ENCODE data around the gene PHF21A. TPM values are rescaled to one million over a fixed set of nuclear protein-coding genes. Genes with fewer than 3 reads are reported as not detected.

Gene PHF21A
- total and polyA plus RNA-seq, 4 donors, result 32.1 to 52.2 (median 41.5) TPM

DNA sequence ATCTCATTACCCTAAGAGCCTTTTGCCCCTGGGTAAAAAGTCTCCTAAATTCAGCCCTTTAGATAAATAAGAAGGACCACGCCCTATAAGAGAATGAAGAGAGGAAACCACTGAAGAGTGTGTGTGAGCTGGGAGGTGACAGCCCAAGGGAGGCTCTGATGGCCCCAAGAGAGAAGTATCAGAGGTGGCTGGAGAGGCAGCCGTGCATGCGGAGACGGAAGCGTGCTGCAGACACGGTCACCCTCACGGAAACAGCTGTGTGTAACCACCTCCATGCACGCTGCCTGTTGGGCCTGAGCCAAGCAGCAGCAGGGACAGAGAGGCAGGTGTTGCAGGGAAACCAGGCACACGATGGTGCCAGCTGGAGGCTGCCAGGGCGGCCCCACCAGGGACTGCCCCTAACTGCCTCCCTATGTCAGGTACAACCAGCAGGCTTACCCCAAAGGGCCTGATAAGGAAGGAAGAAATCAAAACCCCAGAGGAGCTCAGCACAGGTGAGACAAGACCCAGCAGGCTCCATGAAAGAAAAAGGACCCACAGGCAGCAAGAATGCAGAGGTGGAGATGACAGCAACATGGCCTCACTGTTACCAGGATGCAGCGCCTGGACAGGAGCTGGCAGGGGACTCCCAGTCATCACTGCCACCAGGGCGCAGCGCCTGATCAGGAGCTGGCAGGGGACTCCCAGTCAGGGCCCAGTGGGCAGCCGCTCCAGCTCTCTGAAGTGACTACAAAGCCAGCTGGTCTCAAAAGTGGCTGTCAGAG, 191.0 kb downstream of the PHF21A start:
- WGBS (ENCODE audit: insufficient coverage), result 65% methylated on average over 13 of the region's 14 CpGs
- Histone ChIP-seq H3K27ac (ENCODE audit: low read depth, low read length) (no peak overlapping the region), H3K4me3 (ENCODE audit: low read depth, low read length) (no peak overlapping the region), H3K4me1 (ENCODE audit: control insufficient read depth, insufficient read depth, low read length) (peaks cover 34% of the 10 kb centered on the region), H3K9me3 (ENCODE audit: control insufficient read depth, insufficient read depth, low read length) (no peaks in the 10 kb centered on the region), H3K36me3 (ENCODE audit: control insufficient read depth, insufficient read depth, low read length) (peaks cover 63% of the 10 kb centered on the region), H3K27me3 (ENCODE audit: control insufficient read depth, insufficient read depth, low read length) (no peaks in the 10 kb centered on the region)
- DNase-seq (ENCODE audit: low read depth in 4 of 6, low spot score in 6 of 6), result peak in 1 of 6 donors; percentile 46

DNA sequence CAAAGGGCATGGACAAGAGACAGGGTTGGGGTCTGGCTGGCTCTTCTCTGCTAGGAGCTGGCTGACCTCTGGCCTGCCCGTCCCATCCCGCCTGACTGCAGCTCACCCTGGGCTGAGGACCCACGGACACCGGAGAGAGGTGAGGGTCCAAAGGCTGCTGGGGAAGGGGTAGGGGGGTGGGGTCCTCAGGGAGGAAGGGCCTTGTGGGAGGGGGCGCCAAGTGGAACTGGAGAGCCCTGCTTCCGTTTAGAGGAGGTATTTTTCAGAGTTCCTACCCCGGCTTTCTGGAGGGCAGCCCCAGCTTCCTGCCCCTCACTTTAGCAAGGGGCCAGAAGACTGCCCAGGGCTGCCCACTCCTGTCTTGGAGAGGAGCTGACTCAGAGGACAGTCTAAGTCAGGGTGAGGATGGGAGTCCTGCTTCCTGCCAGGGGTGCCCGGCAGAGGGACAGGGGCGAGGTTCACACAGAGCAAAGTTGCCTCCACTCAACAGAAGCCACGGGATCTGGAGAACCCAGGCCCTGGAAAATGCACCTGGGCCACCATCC, 191.7 kb downstream of the PHF21A start:
- Histone ChIP-seq H3K9me3 (ENCODE audit: control insufficient read depth, insufficient read depth, low read length) (no peaks in the 10 kb centered on the region), H3K36me3 (ENCODE audit: control insufficient read depth, insufficient read depth, low read length) (peaks cover 56% of the 10 kb centered on the region), H3K4me3 (ENCODE audit: low read depth, low read length) (no peak overlapping the region), H3K27me3 (ENCODE audit: control insufficient read depth, insufficient read depth, low read length) (peaks cover 2% of the 10 kb centered on the region), H3K4me1 (ENCODE audit: control insufficient read depth, insufficient read depth, low read length) (peaks cover 34% of the 10 kb centered on the region), H3K27ac (ENCODE audit: low read depth, low read length) (no peak overlapping the region)
- WGBS (ENCODE audit: insufficient coverage), result 88% methylated on average over 5 of the region's 10 CpGs
- no peak for DNase-seq (ENCODE audit: low read depth in 4 of 6, low spot score in 6 of 6)

DNA sequence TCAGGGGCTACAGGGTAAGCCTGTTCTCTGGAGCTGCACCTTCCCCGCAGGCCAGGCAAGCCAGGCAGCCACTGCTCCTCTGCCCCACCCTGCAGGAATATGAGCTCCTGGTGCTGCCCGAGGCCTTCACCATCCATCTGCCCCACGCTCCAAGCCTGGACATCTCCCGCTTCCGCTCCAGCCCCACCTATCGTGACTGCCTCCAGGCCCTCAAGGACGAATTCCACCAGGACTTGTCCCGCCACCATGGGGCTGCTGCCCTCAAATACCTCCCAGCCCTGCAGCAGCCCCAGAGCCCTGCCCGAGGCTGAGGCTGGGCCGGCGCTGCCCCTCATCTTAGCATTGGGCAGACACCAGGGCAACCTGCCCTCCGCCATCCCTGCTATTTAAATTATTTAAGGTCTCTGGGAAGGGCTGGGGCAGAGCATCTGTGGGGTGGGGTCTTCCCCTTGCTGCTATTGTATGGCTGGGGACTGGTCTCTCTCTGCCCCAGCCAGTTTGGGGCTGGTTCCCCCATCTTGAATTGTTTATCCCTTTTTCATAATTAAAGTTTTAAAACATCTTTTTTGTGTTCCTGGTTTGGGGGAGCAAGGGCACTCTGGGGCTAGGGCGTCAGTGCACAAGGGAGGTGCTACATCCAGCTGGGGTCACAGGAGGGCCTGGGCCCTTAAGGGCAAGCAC, 192.6 kb downstream of the PHF21A start:
- peaks cover 10% of the 10 kb centered on the region for H3K27me3 ChIP-seq (ENCODE audit: control insufficient read depth, insufficient read depth, low read length)
- no peak for DNase-seq (ENCODE audit: low read depth in 4 of 6, low spot score in 6 of 6)
- no peak overlapping the region for H3K4me3 ChIP-seq (ENCODE audit: low read depth, low read length)
- H3K9me3 ChIP-seq (ENCODE audit: control insufficient read depth, insufficient read depth, low read length), result no peaks in the 10 kb centered on the region
- peaks cover 28% of the 10 kb centered on the region for H3K4me1 ChIP-seq (ENCODE audit: control insufficient read depth, insufficient read depth, low read length)
- WGBS (ENCODE audit: insufficient coverage), result 91% methylated on average over 11 of the region's 13 CpGs
- H3K36me3 ChIP-seq (ENCODE audit: control insufficient read depth, insufficient read depth, low read length), result peaks cover 47% of the 10 kb centered on the region
- no peak overlapping the region for H3K27ac ChIP-seq (ENCODE audit: low read depth, low read length)

DNA sequence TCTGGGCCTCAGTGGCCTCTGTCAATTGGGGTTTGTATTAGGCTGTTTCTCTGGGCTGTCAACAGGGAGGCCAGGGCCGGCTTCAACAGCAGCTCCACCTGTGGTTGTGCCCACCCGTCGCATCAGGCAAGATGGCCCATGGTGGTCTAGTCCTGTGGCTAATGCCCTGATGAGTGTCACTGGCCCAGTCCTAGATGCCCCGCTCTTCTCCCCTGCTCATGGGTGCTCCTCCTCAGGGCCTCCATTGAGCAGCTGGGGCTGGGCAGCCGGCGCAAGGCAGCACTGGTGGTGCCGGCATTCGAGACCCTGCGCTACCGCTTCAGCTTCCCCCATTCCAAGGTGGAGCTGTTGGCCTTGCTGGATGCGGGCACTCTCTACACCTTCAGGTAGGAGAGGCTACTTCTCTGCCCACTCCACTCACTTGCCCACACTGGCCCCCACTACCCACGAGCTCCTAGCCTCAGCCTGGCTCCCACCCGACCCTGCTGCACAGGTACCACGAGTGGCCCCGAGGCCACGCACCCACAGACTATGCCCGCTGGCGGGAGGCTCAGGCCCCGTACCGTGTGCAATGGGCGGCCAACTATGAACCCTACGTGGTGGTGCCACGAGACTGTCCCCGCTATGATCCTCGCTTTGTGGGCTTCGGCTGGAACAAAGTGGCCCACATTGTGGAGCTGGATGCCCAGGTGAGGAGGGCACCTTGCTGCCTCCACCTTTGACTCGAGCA, 193.4 kb downstream of the PHF21A start:
- Histone ChIP-seq H3K9me3 (ENCODE audit: control insufficient read depth, insufficient read depth, low read length) (no peaks in the 10 kb centered on the region), H3K4me3 (ENCODE audit: low read depth, low read length) (no peak overlapping the region), H3K27ac (ENCODE audit: low read depth, low read length) (no peak overlapping the region), H3K36me3 (ENCODE audit: control insufficient read depth, insufficient read depth, low read length) (peaks cover 47% of the 10 kb centered on the region), H3K4me1 (ENCODE audit: control insufficient read depth, insufficient read depth, low read length) (peaks cover 26% of the 10 kb centered on the region), H3K27me3 (ENCODE audit: control insufficient read depth, insufficient read depth, low read length) (peaks cover 16% of the 10 kb centered on the region)
- WGBS (ENCODE audit: insufficient coverage), result 94% methylated on average over 24 of the region's 27 CpGs
- DNase-seq (ENCODE audit: low read depth in 4 of 6, low spot score in 6 of 6), result no peak

DNA sequence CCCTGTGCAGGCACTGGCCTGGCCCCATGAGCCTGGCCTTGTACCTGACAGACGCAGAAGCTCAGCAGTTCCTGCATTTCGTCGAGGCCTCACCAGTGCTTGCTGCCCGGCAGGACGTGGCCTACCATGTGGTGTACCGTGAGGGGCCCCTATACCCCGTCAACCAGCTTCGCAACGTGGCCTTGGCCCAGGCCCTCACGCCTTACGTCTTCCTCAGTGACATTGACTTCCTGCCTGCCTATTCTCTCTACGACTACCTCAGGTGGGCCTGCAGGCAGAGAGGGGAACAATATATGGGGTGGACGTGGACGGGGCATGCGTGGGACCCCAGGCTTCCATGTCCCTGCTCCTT, 193.9 kb downstream of the PHF21A start:
- Histone ChIP-seq H3K27ac (ENCODE audit: low read depth, low read length) (no peak overlapping the region), H3K4me1 (ENCODE audit: control insufficient read depth, insufficient read depth, low read length) (peaks cover 29% of the 10 kb centered on the region), H3K9me3 (ENCODE audit: control insufficient read depth, insufficient read depth, low read length) (no peaks in the 10 kb centered on the region), H3K36me3 (ENCODE audit: control insufficient read depth, insufficient read depth, low read length) (peaks cover 46% of the 10 kb centered on the region), H3K27me3 (ENCODE audit: control insufficient read depth, insufficient read depth, low read length) (peaks cover 17% of the 10 kb centered on the region), H3K4me3 (ENCODE audit: low read depth, low read length) (no peak overlapping the region)
- WGBS (ENCODE audit: insufficient coverage), result 71% methylated on average over 12 of the region's 15 CpGs
- no peak for DNase-seq (ENCODE audit: low read depth in 4 of 6, low spot score in 6 of 6)

DNA sequence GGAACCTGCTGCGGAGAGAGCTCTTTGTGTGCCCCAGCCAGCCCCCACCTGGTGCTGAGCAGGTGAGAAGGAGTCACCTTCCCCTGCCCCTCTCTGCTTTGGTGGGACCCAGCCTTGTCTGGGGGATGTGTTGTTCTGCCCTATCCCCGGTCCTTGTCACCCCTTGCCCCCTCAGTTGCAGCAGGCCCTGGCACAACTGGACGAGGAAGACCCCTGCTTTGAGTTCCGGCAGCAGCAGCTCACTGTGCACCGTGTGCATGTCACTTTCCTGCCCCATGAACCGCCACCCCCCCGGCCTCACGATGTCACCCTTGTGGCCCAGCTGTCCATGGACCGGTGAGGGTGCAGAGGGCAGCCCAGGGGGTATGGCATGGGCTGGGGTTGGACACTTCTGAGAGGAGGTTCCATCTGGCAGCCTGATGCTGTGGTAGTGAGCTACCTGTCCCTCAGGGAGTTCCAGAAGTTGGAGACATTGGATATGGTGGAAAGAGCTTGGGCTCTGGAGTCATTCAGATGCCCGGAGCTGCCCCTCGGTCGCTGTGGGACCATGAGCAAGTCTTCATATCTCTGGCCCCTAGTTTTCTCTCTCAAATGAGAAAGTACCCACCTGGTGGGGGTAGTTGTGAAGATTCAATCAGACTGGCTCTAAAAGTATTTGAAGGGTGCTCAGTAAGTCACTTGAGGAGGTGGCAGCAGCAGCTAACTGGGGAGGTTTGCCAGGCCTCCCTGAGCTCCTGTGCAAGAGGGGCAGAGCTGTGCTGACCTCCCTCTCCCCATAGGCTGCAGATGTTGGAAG, 194.5 kb downstream of the PHF21A start:
- Histone ChIP-seq H3K27me3 (ENCODE audit: control insufficient read depth, insufficient read depth, low read length) (peaks cover 23% of the 10 kb centered on the region), H3K9me3 (ENCODE audit: control insufficient read depth, insufficient read depth, low read length) (no peaks in the 10 kb centered on the region), H3K36me3 (ENCODE audit: control insufficient read depth, insufficient read depth, low read length) (peaks cover 40% of the 10 kb centered on the region), H3K27ac (ENCODE audit: low read depth, low read length) (no peak overlapping the region), H3K4me1 (ENCODE audit: control insufficient read depth, insufficient read depth, low read length) (peaks cover 34% of the 10 kb centered on the region), H3K4me3 (ENCODE audit: low read depth, low read length) (no peak overlapping the region)
- DNase-seq (ENCODE audit: low read depth in 4 of 6, low spot score in 6 of 6), result no peak
- 91% methylated on average over 7 of the region's 12 CpGs for WGBS (ENCODE audit: insufficient coverage)

DNA sequence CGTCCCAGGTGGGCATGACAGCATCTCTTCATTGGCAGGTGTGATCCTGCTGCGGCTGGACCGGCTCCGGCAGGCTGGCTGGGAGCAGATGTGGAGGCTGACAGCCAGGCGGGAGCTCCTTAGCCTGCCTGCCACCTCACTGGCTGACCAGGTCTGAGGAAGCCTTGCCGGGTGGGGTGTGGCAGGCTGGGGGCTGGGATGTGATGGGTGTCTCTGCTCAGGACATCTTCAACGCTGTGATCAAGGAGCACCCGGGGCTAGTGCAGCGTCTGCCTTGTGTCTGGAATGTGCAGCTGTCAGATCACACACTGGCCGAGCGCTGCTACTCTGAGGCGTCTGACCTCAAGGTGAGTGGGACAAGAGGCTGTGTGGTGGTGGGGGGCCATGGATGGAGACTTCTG, 195.3 kb downstream of the PHF21A start:
- H3K36me3 ChIP-seq (ENCODE audit: control insufficient read depth, insufficient read depth, low read length), result peaks cover 35% of the 10 kb centered on the region
- H3K4me3 ChIP-seq (ENCODE audit: low read depth, low read length), result no peak overlapping the region
- H3K27me3 ChIP-seq (ENCODE audit: control insufficient read depth, insufficient read depth, low read length), result peaks cover 29% of the 10 kb centered on the region
- H3K9me3 ChIP-seq (ENCODE audit: control insufficient read depth, insufficient read depth, low read length), result no peaks in the 10 kb centered on the region
- no peak for DNase-seq (ENCODE audit: low read depth in 4 of 6, low spot score in 6 of 6)
- peaks cover 33% of the 10 kb centered on the region for H3K4me1 ChIP-seq (ENCODE audit: control insufficient read depth, insufficient read depth, low read length)
- 81% methylated on average over 12 of the region's 12 CpGs for WGBS (ENCODE audit: insufficient coverage)
- no peak overlapping the region for H3K27ac ChIP-seq (ENCODE audit: low read depth, low read length)

DNA sequence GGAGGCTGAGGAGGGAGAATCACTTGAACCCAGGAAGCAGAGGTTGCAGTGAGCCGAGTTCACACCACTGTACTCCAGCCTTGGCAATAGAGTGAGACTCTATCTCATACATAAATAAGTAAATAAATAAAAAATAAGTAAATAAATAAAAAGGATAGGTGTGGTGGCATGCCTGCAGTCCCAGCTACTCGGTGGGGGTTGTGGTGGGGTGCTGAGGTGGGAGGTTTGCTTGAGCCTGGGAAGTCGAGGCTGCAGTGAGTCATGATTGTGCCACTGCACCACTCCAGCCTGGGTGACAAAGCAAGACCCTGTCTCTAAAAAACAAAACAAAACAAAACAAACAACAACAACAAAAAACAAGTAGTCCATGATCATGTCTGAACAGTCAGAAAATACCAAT, 195.7 kb downstream of the PHF21A start:
- DNase-seq (ENCODE audit: low read depth in 4 of 6, low spot score in 6 of 6), result no peak
- peaks cover 32% of the 10 kb centered on the region for H3K36me3 ChIP-seq (ENCODE audit: control insufficient read depth, insufficient read depth, low read length)
- H3K4me1 ChIP-seq (ENCODE audit: control insufficient read depth, insufficient read depth, low read length), result peaks cover 31% of the 10 kb centered on the region
- WGBS (ENCODE audit: insufficient coverage), result no CpG with 5 or more reads among the region's 3 CpGs
- peaks cover 29% of the 10 kb centered on the region for H3K27me3 ChIP-seq (ENCODE audit: control insufficient read depth, insufficient read depth, low read length)
- H3K4me3 ChIP-seq (ENCODE audit: low read depth, low read length), result no peak overlapping the region
- H3K9me3 ChIP-seq (ENCODE audit: control insufficient read depth, insufficient read depth, low read length), result no peaks in the 10 kb centered on the region
- no peak overlapping the region for H3K27ac ChIP-seq (ENCODE audit: low read depth, low read length)

DNA sequence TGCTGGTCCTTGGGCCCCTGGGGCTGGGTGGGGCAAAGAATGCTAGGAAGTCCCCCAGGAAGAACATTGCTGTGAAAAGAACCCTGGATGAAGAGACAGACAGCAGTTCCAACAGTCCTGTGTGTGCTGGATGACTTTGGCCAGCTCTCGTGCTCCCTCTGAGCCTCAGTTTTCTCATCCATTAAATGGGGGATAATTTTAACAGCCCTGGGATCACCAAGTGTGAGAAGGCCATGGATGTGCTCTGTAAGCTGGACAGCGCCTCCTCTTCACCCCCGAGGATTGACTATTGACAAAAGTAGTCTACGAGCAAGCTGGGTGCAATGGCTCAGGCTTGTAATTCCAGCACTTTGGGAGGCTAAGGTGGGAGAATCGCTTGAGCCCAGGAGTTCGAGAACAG, 196.3 kb downstream of the PHF21A start:
- Histone ChIP-seq H3K4me1 (ENCODE audit: control insufficient read depth, insufficient read depth, low read length) (peaks cover 28% of the 10 kb centered on the region), H3K4me3 (ENCODE audit: low read depth, low read length) (no peak overlapping the region), H3K27me3 (ENCODE audit: control insufficient read depth, insufficient read depth, low read length) (peaks cover 31% of the 10 kb centered on the region), H3K36me3 (ENCODE audit: control insufficient read depth, insufficient read depth, low read length) (peaks cover 25% of the 10 kb centered on the region), H3K27ac (ENCODE audit: low read depth, low read length) (no peak overlapping the region), H3K9me3 (ENCODE audit: control insufficient read depth, insufficient read depth, low read length) (no peaks in the 10 kb centered on the region)
- 89% methylated on average over 4 of the region's 6 CpGs for WGBS (ENCODE audit: insufficient coverage)
- DNase-seq (ENCODE audit: low read depth in 4 of 6, low spot score in 6 of 6), result no peak
